Measurements from ENCODE around the gene TRPV6.
A peak's percentile ranks its signal among the peaks of the same experiment; 100 is the strongest.

The TRPV6 gene

GRCh38 chr7:142875456-142875855 lies 10.1 kb downstream of the TRPV6 start:
- no peak for DNase-seq (ENCODE audit: low read depth, low spot score)
- H3K4me3 ChIP-seq (ENCODE audit: low read depth, low read length) = no peak overlapping the region

GRCh38 chr7:142874837-142875236 lies 10.7 kb downstream of the TRPV6 start:
- no peak for DNase-seq (ENCODE audit: low read depth, low spot score)
- no peak overlapping the region for H3K4me3 ChIP-seq (ENCODE audit: low read depth, low read length)
- TF ChIP-seq, protein P1, sequence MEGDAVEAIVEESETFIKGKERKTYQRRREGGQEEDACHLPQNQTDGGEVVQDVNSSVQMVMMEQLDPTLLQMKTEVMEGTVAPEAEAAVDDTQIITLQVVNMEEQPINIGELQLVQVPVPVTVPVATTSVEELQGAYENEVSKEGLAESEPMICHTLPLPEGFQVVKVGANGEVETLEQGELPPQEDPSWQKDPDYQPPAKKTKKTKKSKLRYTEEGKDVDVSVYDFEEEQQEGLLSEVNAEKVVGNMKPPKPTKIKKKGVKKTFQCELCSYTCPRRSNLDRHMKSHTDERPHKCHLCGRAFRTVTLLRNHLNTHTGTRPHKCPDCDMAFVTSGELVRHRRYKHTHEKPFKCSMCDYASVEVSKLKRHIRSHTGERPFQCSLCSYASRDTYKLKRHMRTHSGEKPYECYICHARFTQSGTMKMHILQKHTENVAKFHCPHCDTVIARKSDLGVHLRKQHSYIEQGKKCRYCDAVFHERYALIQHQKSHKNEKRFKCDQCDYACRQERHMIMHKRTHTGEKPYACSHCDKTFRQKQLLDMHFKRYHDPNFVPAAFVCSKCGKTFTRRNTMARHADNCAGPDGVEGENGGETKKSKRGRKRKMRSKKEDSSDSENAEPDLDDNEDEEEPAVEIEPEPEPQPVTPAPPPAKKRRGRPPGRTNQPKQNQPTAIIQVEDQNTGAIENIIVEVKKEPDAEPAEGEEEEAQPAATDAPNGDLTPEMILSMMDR (IDR thresholded peaks at IDR 0.05; ENCODE audit: low read depth, low read length) = no peak
- in situ Hi-C loops (cut with HindIII; ENCODE audit: low sequenced_read_pairs) = no loop called here

More at GRCh38 chr7:142875456-142875855, 10.1 kb downstream of the TRPV6 start:
- TF ChIP-seq, protein P1 (IDR thresholded peaks at IDR 0.05; ENCODE audit: low read depth, low read length) = no peak
- in situ Hi-C loops (cut with HindIII; ENCODE audit: low sequenced_read_pairs) = no loop called here

DNA sequence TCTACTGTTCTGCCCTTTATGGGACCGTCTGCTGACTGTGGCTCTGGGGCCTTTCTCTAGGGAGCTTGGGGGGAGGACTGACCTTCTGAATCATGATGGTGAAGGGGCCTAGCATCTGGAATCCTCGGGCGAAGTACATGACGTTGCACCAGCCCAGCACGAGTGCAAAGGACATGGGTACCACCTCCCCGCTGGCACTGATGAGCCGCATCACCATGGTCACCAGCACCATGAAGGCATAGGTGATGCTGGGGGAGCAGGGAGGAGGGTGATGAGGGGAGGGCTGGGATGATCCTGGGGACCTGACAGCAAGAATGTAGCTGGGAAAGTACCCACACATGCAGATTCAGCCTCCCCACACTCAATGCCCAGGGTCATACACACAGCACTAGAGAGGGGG lies 11.1 kb downstream of the TRPV6 start:
- DNase-seq (ENCODE audit: low read depth, low spot score) = no peak
- in situ Hi-C loops (cut with HindIII; ENCODE audit: low sequenced_read_pairs) = no loop called here
- TF ChIP-seq, protein P1 (IDR thresholded peaks at IDR 0.05; ENCODE audit: low read depth, low read length) = no peak
- no peak overlapping the region for H3K4me3 ChIP-seq (ENCODE audit: low read depth, low read length)

GRCh38 chr7:142873871-142874270 lies 11.7 kb downstream of the TRPV6 start:
- TF ChIP-seq, protein P1 (IDR thresholded peaks at IDR 0.05; ENCODE audit: low read depth, low read length) = no peak
- in situ Hi-C loops (cut with HindIII; ENCODE audit: low sequenced_read_pairs) = no loop called here
- DNase-seq (ENCODE audit: low read depth, low spot score) = no peak
- no peak overlapping the region for H3K4me3 ChIP-seq (ENCODE audit: low read depth, low read length)

DNA sequence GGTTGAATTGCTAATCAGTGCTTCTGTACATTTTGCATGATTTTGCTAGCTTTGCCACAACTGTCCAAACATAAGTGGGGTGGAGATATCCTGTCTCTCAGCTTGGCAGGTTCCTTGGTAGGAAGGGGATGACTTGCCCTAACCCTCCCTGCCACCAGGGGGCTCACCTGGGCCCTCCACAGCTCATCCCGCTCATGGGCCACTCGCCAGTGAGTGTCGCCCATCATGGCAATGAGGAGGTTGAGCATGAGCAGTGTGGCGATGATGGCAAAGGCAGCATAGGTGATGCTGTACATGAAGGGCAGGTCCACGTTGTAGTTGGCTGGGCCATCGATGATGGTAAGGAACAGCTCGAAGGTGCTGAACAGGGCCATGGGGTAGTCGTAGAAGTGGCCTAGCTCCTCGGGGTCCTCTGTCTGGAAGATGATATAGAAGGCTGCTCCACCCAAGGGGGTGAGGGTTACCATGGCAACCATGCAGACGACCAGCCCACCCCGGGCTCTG lies 12.2 kb downstream of the TRPV6 start:
- no peak overlapping the region for H3K4me3 ChIP-seq (ENCODE audit: low read depth, low read length)
- DNase-seq (ENCODE audit: low read depth, low spot score) = no peak
- in situ Hi-C loops (cut with HindIII; ENCODE audit: low sequenced_read_pairs) = no loop called here
- TF ChIP-seq, protein P1 (IDR thresholded peaks at IDR 0.05; ENCODE audit: low read depth, low read length) = peak; percentile 43

DNA sequence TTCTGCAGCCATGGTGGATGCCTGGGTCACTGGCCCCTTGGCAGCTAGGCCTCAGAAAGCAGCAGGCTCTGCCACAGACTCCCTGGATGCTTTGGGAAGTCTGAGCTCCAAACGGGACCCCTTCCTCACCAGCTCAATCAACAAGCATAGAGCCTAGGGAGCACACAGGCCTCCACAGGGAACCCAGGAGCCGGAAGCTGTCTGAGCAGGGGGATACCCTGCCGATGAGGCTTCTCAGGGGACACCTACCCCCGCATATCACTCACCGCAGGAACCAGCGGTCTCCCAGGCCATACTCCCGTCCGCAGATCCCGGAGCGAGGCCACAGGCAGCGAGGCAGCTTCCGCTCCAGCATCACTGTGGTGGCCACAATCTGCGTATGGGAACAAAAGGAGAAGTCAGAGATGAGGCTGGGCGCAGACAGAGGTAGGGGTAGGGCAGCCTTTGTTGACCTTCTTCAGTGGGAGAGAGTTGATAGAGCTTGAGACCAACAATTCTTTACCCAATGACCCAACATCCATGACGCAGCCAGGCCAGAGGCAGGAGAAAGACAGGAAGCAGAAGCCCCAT lies 13.4 kb downstream of the TRPV6 start:
- TF ChIP-seq, protein P1 (IDR thresholded peaks at IDR 0.05; ENCODE audit: low read depth, low read length) = no peak
- DNase-seq (ENCODE audit: low read depth, low spot score) = no peak
- in situ Hi-C loops (cut with HindIII; ENCODE audit: low sequenced_read_pairs) = no loop called here

More for the DNA sequence above, 13.4 kb downstream of the TRPV6 start:
- H3K4me3 ChIP-seq (ENCODE audit: low read depth, low read length) = no peak overlapping the region

All from astrocyte of the spinal cord (primary cell).